Upper lobe of left lung (tissue), 6 donors: ENCODE data around the gene G3BP1. TPM values are rescaled to one million over a fixed set of nuclear protein-coding genes. Genes with fewer than 3 reads are reported as not detected.
A peak's percentile ranks its signal among the peaks of the same experiment; 100 is the strongest.

Source experiments
- ATAC-seq, 2 donors: fragments of 200-7000 bp; cut with Tn5 transposase; one replicate each; pipeline ENCODE4 v1.9.1; 2022; ENCODE audit warnings: mild to moderate bottlenecking in 2 of 2, moderate library complexity in 2 of 2; ENCODE audit not compliant: low FRiP score in 2 of 2
- DNase-seq, 2 donors: peaks; one replicate each; pipeline ENCODE4 v3.0.0-alpha.2; 2019 to 2020
- H3K27ac ChIP-seq, 4 donors: fragments of 200-600 bp; sonication (generic); one replicate each; pipeline ENCODE4 v1.5.1; 2016 to 2019
- H3K27me3 ChIP-seq, 4 donors: fragments of 200-600 bp; sonication (generic); one replicate each; pipeline ENCODE4 v1.5.1; 2017 to 2019
- H3K36me3 ChIP-seq, 4 donors: fragments of 200-600 bp; sonication (generic); one replicate each; pipeline ENCODE4 v1.5.1; 2016 to 2019
- H3K4me1 ChIP-seq, 4 donors: fragments of 200-600 bp; sonication (generic); one replicate each; pipeline ENCODE4 v1.5.1; 2018 to 2019
- H3K4me3 ChIP-seq, 4 donors: fragments of 200-600 bp; sonication (generic); one replicate each; pipeline ENCODE4 v1.5.1; 2017 to 2019; ENCODE audit warnings: mild to moderate bottlenecking in 2 of 4, moderate library complexity in 1 of 4
- H3K9me3 ChIP-seq, 4 donors: fragments of 200-600 bp; sonication (generic); one replicate each; pipeline ENCODE4 v1.5.1; 2018 to 2019
- CTCF ChIP-seq, 6 experiments: fragments of 450-650 bp in 4 of 6; fragments of 200-600 bp in 2 of 6; sonication (generic) in 2 of 6; IDR thresholded peaks; one replicate each; pipeline ENCODE4 v1.5.1; 2016 to 2019; ENCODE audit warnings: antibody characterized with exemption in 6 of 6
- EP300 ChIP-seq, 4 donors: sonication (generic); formaldehyde crosslinking; IDR thresholded peaks; one replicate each; pipeline ENCODE4 v1.5.1; 2017; ENCODE audit warnings: antibody characterized with exemption in 4 of 4, control low read depth in 2 of 4
- POLR2A ChIP-seq, 4 donors: fragments of 450-650 bp; IDR thresholded peaks; one replicate each; pipeline ENCODE4 v1.5.1; 2016 to 2017; ENCODE audit warnings: antibody characterized with exemption in 4 of 4, mild to moderate bottlenecking in 2 of 4
- POLR2AphosphoS5 ChIP-seq, 2 donors: sonication (generic); formaldehyde crosslinking; IDR thresholded peaks; one replicate each; pipeline ENCODE4 v1.5.1; 2017; ENCODE audit warnings: antibody characterized with exemption in 2 of 2
- WGBS, 2 donors: methylation state at CpG; one replicate each; pipeline ENCODE4 v1.1.5; 2017 to 2018; 5-methylcytosine and 5-hydroxymethylcytosine counted together
- total RNA-seq, 6 donors: library from RNA; depleted of rRNA in 4 of 6; stranded (reverse); fragments of >200 nt in 4 of 6; gene quantifications; one replicate each; pipeline versions ENCODE4 v1.1.0 to v1.2.1, GENCODE V29; 2016 to 2021
- donor health status: DM: no; HTN: no; CAD: no; lungs with moderate emphysema.
- donor health status: DM: no; HTN: yes; CAD: no; lungs with severe emphysema.

Gene G3BP1
- total RNA-seq, 6 donors from 2014 or later: 40.9 to 169 (median 81.6) TPM

GRCh38 chr5:151745071-151745705, 26.6 kb upstream of the G3BP1 start:
- WGBS, 2 donors: 51 to 70% methylated on average over 5 to 7 of the region's 7 CpGs
- no peaks in the 10 kb centered on the region for H3K9me3 ChIP-seq
- no peak overlapping the region for H3K4me3 ChIP-seq
- H3K4me1 ChIP-seq: peaks cover 19 to 37% (median 22%) of the 10 kb centered on the region in 4 donors
- peaks cover 0 to 36% (median 15%) of the 10 kb centered on the region in 4 donors for H3K36me3 ChIP-seq
- ATAC-seq (peak; percentile 12 to 46), DNase-seq (peak in 1 of 2 donors; percentile 64)
- peak overlapping the region; percentile 64 to 84 (median 70) for H3K27ac ChIP-seq
- no peaks in the 10 kb centered on the region for H3K27me3 ChIP-seq
- no peak for TF ChIP-seq CTCF (IDR thresholded peaks at IDR 0.05)
- TF ChIP-seq POLR2A (IDR thresholded peaks at IDR 0.05): peak in 1 of 4 donors; percentile 37
- TF ChIP-seq POLR2AphosphoS5 (IDR thresholded peaks at IDR 0.05): peak in 1 of 2 donors; percentile 57
- peak in 2 of 4 donors; percentile 7 to 21 for TF ChIP-seq EP300 (IDR thresholded peaks at IDR 0.05)

- TF ChIP-seq POLR2AphosphoS5 (IDR thresholded peaks at IDR 0.05): no peak
- TF ChIP-seq EP300 (IDR thresholded peaks at IDR 0.05): no peak
- no peak for TF ChIP-seq POLR2A (IDR thresholded peaks at IDR 0.05)
- TF ChIP-seq CTCF (IDR thresholded peaks at IDR 0.05): no peak
These were observed 21.6 kb upstream of the G3BP1 start for GRCh38 chr5:151750121-151750520.

GRCh38 chr5:151751091-151751490, 20.7 kb upstream of the G3BP1 start:
- TF ChIP-seq POLR2AphosphoS5 (IDR thresholded peaks at IDR 0.05) (no peak), EP300 (IDR thresholded peaks at IDR 0.05) (no peak), CTCF (IDR thresholded peaks at IDR 0.05) (no peak), POLR2A (IDR thresholded peaks at IDR 0.05) (no peak)
- Histone ChIP-seq H3K36me3 (peaks cover 0 to 6% (median 3%) of the 10 kb centered on the region in 4 donors), H3K4me1 (peaks cover 0 to 17% (median 9%) of the 10 kb centered on the region in 4 donors), H3K9me3 (no peaks in the 10 kb centered on the region), H3K27me3 (no peaks in the 10 kb centered on the region), H3K4me3 (no peak overlapping the region), H3K27ac (no peak overlapping the region)
- DNase-seq (peak in 1 of 2 donors; percentile 45), ATAC-seq (no peak)
- WGBS, 2 donors: 78 to 82% methylated on average over 4 of the region's 4 CpGs

More at GRCh38 chr5:151750121-151750520, 21.6 kb upstream of the G3BP1 start:
- Histone ChIP-seq H3K27me3 (no peaks in the 10 kb centered on the region), H3K4me1 (peaks cover 6 to 21% (median 17%) of the 10 kb centered on the region in 4 donors), H3K27ac (peak overlapping the region in 3 of 4 donors; percentile 35 to 49 (median 44)), H3K36me3 (peaks cover 0 to 15% (median 7%) of the 10 kb centered on the region in 4 donors), H3K9me3 (no peaks in the 10 kb centered on the region), H3K4me3 (no peak overlapping the region)
- DNase-seq (no peak), ATAC-seq (no peak)
- WGBS, 2 donors: 89 to 94% methylated on average over 4 of the region's 4 CpGs

- DNase-seq (no peak), ATAC-seq (no peak)
- Histone ChIP-seq H3K4me1 (peaks cover 4 to 14% (median 8%) of the 10 kb centered on the region in 4 donors), H3K9me3 (no peaks in the 10 kb centered on the region), H3K27ac (no peak overlapping the region), H3K4me3 (no peak overlapping the region), H3K27me3 (no peaks in the 10 kb centered on the region), H3K36me3 (peaks cover 0 to 3% (median 1%) of the 10 kb centered on the region in 4 donors)
- TF ChIP-seq POLR2A (IDR thresholded peaks at IDR 0.05) (no peak), CTCF (IDR thresholded peaks at IDR 0.05) (no peak), POLR2AphosphoS5 (IDR thresholded peaks at IDR 0.05) (no peak), EP300 (IDR thresholded peaks at IDR 0.05) (no peak)
- WGBS, 2 donors: 91 to 97% methylated on average over 4 of the region's 4 CpGs
These were observed 20.2 kb upstream of the G3BP1 start for GRCh38 chr5:151751593-151751992.
